ENCODE results near the gene NPW. TPM values are rescaled to one million over a fixed set of nuclear protein-coding genes. Genes with fewer than 3 reads are reported as not detected.
"Not testable (repeated sequence)": the region's sequence is repeated elsewhere in the genome, so short reads cannot be mapped to it uniquely, and the experiment has no call there.

Gene NPW
- total and polyA plus RNA-seq, 12 donors = 0.39 to 0.54 TPM; not detected in 10

DNA sequence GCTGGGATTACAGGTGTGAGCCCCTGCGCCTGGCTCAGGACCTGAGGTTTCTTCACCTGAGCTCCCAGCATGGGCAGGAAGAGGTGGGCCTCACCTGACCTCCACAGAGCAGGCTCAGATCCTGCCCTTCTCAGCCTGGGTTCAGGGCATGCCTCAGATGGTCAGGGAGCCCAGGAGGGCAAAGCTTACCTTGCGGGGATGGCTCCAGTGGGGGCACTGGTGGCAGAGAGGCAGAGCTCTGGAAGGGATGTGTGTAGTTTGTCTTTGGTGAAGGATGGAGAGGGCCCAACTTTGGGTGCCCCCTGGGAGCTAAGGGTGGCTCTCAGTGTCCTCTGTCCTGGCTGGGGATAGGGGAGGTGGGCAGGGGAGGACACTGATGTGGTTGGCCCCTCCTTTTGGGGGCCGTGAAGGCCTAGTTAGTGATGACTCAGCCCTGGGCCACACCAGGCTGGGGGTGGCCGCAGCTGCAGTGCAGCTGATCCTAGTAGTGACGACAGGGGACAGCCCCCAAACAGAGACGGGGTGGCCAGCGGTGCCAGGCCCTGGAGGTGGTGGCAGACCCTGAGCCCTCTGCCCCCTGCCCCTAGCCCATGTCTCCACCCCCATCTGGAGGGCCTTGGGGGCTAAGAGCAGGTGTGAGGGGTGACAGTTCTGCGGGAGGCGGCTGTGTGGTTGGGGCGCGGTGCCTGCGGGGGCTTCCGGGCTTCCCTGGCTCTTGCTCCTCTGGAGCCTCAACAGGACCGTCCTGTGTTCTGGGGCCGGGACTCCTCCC is 12.9 kb downstream of the NPW start:
- ATAC-seq = peak; percentile 18 to 51 (median 40)
- DNase-seq = no peak
- Histone ChIP-seq H3K4me1 (peaks cover 24 to 94% (median 78%) of the 10 kb centered on the region in 9 donors), H3K36me3 (peaks cover 0 to 59% (median 7%) of the 10 kb centered on the region in 9 donors), H3K9me3 (no peaks in the 10 kb centered on the region), H3K27me3 (peaks cover 0 to 14% (median 0%) of the 10 kb centered on the region in 7 donors), H3K4me3 (peak overlapping the region in 9 of 10 donors; percentile 52 to 94 (median 84)), H3K27ac (peak overlapping the region; percentile 88 to 98 (median 95))
- 51 to 55% methylated on average over 10 to 15 of the region's 15 CpGs for WGBS, 2 donors
- intact Hi-C loops (cut with DNase I) = loop anchor here in 1 of 10 donors (10.0 kb wide), 1 partner anchor 488 kb away; no protein-coding TSS in a partner anchor
- TF ChIP-seq CTCF (IDR thresholded peaks at IDR 0.05) = no peak

DNA sequence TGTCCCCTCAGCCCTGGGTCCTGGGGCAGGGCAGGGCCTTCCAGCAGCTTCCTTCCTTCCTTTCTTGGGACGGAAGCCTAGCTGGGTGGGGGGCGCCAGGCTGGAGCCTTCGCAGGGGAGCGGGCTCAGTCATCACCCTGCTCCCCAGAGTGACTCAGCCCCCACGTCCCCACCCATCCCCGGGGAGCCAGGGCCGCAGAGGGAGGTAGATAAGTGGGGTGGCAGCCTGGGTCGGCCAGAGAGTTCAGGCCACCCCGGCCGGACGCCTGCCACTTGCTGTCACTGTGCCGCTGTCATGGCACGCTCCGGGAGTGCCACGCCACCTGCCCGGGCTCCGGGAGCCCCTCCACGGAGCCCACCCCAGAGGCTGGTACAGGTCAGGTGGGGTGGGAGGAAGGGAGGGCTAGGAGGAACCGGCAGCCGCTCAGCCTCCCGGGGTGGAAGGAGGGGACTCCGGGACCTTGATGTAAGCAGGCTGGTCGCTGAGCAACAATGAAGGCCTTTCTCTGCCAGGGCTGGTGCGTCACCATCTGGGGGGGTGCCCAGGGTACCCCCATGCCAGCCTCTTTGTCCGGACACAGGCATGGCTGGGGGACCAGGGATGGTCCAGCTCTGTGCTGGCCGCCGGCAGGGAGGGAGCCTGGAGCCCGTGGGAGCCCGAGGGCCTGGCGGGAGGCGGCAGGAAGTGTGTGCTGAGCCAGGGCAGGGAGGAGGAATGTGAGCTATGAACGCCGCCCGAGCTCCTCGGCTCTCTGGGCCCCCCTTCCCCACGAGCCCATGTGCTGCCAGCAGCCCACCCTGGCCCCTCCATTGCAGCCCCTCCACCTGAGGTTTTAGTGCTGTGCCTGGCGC is 13.7 kb downstream of the NPW start:
- peak; percentile 23 to 73 (median 56) for ATAC-seq
- intact Hi-C loops (cut with DNase I) = loop anchor here in 1 of 10 donors (10.0 kb wide), 1 partner anchor 488 kb away; no protein-coding TSS in a partner anchor
- H3K36me3 ChIP-seq = peaks cover 0 to 66% (median 9%) of the 10 kb centered on the region in 9 donors
- H3K27me3 ChIP-seq = peaks cover 0 to 6% (median 0%) of the 10 kb centered on the region in 7 donors
- peak; percentile 79 to 81 for DNase-seq
- H3K27ac ChIP-seq = peak overlapping the region; percentile 88 to 98 (median 95)
- TF ChIP-seq CTCF (IDR thresholded peaks at IDR 0.05) = no peak
- 25 to 34% methylated on average over 37 of the region's 37 CpGs for WGBS, 2 donors
- peak overlapping the region; percentile 52 to 94 (median 81) for H3K4me3 ChIP-seq
- no peaks in the 10 kb centered on the region for H3K9me3 ChIP-seq
- peaks cover 31 to 94% (median 80%) of the 10 kb centered on the region in 9 donors for H3K4me1 ChIP-seq

DNA sequence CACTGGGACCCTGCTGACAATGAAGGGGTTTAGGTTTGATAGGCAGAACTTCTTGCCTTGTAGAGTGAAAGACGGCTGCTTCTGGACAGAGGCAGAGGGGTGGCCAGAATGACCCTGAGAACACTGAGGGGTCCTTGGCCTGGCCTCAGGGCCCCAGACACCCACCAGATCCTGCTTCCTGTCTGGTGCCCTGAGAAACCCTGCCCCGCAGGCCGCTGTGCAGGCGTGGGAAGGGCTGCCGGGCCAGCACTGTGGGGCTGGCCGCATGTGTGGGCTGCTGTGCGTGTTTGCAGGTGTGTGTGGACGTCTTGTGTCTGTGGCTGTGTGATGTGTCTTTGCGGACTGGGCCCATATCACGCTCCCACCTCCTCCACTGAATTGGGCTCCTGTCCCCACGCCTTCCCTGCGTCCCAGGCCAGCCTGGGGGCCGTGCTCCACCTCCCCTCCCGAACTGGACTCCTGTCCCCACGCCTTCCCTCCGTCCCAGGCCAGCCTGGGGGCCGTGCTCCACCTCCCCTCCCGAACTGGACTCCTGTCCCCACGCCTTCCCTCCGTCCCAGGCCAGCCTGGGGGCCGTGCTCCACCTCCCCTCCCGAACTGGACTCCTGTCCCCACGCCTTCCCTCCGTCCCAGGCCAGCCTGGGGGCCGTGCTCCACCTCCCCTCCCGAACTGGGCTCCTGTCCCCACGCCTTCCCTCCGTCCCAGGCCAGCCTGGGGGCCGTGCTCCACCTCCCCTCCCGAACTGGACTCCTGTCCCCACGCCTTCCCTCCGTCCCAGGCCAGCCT is 14.5 kb downstream of the NPW start:
- not testable (repeated sequence) for ATAC-seq

GRCh38 chr16:2034696-2035430 is 15.3 kb downstream of the NPW start:
- no peaks in the 10 kb centered on the region for H3K9me3 ChIP-seq
- peak overlapping the region; percentile 83 to 96 (median 93) for H3K27ac ChIP-seq
- H3K4me1 ChIP-seq = peaks cover 41 to 95% (median 81%) of the 10 kb centered on the region in 9 donors
- H3K36me3 ChIP-seq = peaks cover 0 to 66% (median 15%) of the 10 kb centered on the region in 9 donors
- peak in 1 of 2 donors; percentile 53 for DNase-seq
- no peak for ATAC-seq
- H3K27me3 ChIP-seq = no peaks in the 10 kb centered on the region
- intact Hi-C loops (cut with DNase I) = loop anchor here in 1 of 10 donors (10.0 kb wide), 1 partner anchor 490 kb away; no protein-coding TSS in a partner anchor
- TF ChIP-seq CTCF (IDR thresholded peaks at IDR 0.05) = no peak
- peak overlapping the region; percentile 43 to 78 (median 61) for H3K4me3 ChIP-seq
- WGBS, 2 donors = 52 to 59% methylated on average over 15 to 16 of the region's 17 CpGs

More for the DNA sequence above, 14.5 kb downstream of the NPW start:
- H3K4me3 ChIP-seq = peak overlapping the region; percentile 52 to 94 (median 81)
- H3K27me3 ChIP-seq, H3K9me3 ChIP-seq: not testable (repeated sequence)
- peak overlapping the region; percentile 88 to 98 (median 96) for H3K27ac ChIP-seq
- peak in 1 of 2 donors; percentile 33 for DNase-seq
- 39 to 46% methylated on average over 14 to 16 of the region's 32 CpGs for WGBS, 2 donors
- peaks cover 0 to 72% (median 13%) of the 10 kb centered on the region in 9 donors for H3K36me3 ChIP-seq
- peaks cover 36 to 94% (median 80%) of the 10 kb centered on the region in 9 donors for H3K4me1 ChIP-seq
- intact Hi-C loops (cut with DNase I) = loop anchor here in 1 of 10 donors (10.0 kb wide), 1 partner anchor 489 kb away; no protein-coding TSS in a partner anchor
